Colon (tissue), 2 donors: ENCODE results near the gene COPZ1.

ENCODE experiments used
- FAIRE-seq: peaks from 2 replicates; lab custom pipeline; 2012; peaks lifted over from hg19 to GRCh38; lab: Jason Lieb, UNC
- donor health status: control.
- donor health status: control.

Gene COPZ1

GRCh38 chr12:54377797-54378515 is 53.0 kb downstream of the COPZ1 start:
- FAIRE-seq: no peak

DNA sequence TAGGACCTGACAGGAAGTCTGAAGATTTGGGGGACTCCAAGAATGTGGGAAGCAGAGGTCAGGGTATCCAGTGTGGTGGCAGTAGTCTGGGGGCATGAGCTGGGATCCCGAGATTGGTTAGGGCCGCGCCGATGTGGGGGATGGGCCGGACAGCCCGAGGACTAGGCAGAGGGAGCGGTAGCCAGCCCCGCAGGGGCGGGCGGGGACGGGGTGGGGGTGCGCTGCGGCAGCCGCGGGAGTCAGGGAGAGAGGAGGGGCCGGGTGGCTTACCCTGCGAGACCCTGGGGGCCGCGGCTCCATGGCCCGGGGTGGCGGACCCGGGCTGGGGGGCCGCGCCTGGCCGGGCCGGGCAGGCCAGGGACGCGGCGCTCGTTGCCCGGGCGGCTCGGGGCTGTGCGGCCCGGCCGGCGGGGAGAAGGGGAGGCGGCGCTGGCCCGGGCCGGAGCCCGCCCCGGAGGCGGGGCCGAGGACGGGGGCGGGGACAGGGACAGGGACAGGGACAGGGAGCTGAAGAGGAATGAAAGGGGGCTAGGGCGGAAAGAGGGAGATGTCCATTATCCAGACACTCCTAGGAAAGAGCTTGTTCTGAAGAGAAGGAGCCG is 54.0 kb downstream of the COPZ1 start:
- no peak for FAIRE-seq

DNA sequence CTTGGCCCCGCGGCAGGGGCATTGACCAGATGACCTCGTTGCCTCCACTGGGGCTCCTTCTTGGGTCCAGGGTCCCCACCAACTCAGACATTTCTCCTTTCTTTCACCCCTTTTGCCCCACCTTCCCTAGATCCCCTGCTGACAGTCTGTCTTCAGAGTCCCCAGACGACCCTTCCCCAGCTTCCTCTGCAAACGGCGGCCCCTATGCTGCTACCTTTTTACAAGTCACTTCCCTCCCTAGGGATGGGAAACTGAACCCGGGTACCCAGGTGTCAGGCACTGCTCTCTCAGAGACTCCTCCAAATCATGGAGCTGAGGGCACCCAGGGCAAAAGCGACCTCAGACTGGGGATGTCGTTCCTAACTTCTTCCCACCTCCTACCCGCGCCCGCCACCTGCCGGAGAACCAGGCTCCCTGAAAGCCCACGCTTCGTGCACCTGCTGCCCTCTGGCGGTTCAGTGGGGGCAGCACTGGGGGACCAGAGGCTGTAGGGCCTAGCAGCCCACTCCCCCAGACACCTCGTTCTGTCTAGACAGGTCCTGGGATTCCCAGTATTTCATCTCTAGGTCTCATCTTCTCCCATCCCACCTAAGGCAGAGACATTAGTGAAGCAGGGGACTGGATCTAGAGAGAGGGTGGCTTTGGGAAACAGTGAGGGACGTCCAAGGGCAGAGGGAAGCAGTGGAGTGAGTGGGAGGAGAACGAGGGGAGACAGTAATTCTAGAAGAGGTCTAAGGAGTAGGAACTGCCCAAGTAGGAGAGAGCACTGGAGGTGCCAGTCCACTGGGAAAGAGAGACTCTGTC is 54.7 kb downstream of the COPZ1 start:
- FAIRE-seq: no peak

DNA sequence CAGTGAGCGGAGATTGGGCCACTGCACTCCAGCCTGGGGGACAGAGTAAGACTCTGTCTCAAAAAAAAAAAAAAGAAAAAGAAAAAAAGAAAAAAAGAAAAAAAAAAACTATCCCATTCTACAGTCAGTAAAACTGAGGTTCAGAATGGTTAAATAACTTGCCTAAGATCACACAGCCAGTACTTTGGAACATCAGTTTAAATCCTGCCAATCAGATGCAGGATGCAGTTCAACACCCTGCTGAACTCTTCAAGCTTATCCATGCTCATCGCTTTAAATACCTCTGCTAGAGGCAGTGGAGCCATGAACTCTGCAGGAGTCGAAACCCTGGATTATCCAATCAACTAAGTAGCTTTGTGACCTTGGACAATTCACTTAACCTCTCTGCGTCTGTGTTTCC is 56.2 kb downstream of the COPZ1 start:
- no peak for FAIRE-seq

DNA sequence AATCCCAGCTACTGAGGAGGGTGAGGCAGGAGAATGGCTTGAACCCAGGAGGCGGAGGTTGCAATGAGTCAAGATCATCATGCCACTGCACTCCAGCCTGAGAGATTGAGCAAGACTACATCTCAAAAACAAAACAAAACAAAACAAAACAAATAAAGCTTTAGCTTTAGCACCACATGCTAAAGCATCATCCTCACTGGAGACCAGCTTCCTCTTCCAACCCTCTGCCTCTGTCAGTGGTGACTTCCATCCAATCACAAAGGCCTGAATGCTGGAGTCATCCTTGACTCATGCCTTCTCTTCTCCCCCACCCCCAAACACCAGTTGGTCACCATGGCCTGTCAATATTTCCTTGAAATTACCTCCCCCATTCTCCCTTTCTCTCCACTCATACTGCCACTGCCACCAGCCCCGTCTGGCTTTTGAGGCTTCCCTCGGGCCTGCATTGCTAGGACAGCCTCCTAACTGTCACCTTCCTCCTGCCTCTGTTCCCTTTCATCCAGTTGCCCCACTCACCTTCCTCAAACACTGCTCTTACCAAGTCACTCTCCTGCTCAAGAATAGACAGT is 58.2 kb downstream of the COPZ1 start:
- no peak for FAIRE-seq

GRCh38 chr12:54384591-54385041 is 59.7 kb downstream of the COPZ1 start, which contains the start of gene ZNF385A:
ZNF385A (minus strand) TSS chr12:54384733; CDS start chr12:54384514, 219 bp downstream.
- FAIRE-seq: no peak

- FAIRE-seq: no peak
Observed at GRCh38 chr12:54385251-54385914, 60.5 kb downstream of the COPZ1 start.

GRCh38 chr12:54386403-54387113 is 61.6 kb downstream of the COPZ1 start:
- FAIRE-seq: no peak

- no peak for FAIRE-seq
Observed at GRCh38 chr12:54387114-54387467, 62.2 kb downstream of the COPZ1 start.

DNA sequence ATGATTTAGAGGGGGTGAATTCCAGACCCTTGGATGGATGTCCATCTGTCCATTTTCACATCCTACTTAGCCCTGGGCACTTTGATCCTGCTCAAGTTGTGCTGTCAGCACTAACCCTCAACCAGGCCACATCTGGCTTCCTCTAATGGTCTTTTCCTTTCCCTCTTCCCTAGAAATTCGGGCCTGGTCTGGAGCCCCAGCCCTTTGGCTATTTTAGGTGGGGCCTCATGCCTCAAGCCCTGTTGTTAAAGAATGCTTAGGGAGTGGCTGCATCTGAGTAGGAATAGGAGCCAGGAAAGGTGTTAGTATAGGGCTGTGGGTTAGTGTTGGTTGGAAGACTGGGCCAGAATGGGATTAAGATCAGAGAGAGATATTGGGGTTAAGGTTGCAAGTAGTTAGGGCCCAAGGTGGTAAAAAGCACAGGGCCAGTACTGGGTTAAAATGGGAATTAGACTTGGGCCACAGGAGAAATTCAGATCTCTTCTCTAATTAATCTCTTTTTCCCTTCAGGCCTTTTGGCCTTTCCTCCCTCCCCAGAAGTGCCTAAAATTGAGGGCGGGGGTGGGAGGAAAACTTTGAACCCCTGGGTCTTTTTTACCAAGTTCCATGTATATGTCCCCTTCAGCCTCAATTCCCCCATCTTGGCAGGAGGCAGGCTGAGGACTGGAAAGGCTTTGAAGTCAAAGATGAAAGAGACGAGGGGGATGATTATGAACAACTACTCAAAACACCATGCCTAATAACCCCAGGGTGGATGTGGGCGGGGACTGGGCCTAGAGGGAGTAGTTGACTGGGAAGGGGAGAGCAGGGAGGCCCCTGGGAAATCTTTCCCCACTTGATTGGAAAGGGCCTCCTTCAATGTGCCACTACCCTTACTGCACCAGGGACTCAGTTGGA is 63.6 kb downstream of the COPZ1 start:
- no peak for FAIRE-seq

GRCh38 chr12:54389134-54389508 is 64.2 kb downstream of the COPZ1 start:
- no peak for FAIRE-seq

- FAIRE-seq: no peak
Observed at GRCh38 chr12:54389607-54390175, 64.8 kb downstream of the COPZ1 start.

- no peak for FAIRE-seq
Observed at GRCh38 chr12:54390176-54390667, 65.3 kb downstream of the COPZ1 start.

DNA sequence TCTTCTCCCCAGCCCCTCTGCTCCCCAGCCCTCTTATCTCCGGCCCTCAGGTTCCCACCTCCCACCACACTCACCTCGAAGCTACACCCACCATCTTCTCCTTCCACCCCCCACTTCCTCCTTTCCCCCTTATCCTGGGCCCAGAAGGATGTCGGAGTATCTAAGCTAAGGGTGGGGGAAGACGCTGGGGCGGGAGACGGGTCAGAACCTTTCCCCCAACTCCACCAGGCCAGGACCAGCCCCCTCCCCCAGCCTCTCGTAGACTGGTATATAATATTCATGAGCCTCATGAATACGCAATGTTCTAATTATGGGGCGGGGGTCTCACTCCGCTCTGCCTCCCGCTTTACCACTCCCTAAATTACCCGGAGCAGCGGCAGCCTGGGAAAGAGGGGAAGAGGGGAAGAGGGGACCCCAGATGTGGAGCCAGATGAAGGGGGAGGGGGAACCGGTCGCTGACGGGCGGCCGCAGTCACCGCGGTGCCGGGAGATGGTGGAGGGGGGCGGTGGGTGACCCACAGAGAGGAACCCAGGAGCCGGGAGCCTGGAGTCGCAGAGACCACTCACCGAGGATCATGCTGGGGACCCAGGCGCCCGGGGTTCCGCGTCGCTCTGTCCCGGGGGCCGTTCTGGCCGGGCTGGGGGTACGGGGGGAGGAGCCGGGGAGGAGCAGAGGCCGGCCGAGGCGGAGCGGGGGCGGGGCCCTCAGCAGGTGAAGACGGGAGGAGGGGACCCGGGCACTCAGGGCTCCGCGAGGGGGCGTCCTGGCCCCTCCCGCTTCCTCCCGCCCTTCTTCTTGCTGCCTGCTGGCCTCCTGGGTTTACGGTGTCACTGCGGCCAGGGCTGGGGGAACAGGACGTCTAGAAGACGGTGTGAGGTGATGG is 66.0 kb downstream of the COPZ1 start:
- FAIRE-seq: no peak

DNA sequence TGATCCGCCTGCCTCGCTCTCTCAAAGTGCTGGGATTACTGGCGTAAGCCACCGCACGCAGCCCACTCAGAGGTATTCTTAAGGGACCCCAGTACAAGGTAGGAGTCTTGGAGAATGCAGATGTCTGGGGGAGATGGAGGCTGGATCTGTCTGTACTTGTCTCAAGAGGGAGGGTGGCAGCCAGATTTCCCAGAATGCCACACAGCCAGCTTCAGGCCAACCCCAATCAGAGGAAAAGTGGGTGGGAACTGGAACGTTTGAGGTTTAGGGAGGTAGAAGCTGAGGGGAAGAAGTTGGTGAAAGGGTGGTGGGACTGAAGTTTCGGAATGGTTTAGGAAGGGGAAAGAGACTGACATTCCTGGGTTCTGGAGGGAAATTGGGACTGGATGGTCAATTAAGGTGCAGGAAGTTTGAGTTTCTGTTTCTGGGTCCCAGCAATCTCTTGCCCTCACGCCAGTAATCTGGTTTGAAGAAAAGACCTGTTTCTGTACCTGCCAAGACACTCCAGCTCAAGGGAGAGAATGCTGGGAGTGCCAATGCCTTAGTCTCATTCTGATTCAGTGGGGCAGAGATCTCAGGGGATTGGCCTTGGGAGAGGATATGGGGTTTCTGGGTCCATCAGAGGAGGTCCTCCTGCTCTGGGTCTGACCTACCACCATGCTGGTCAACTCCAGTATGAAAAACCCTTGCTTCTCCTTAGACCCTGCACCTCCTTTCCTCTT is 67.7 kb downstream of the COPZ1 start:
- no peak for FAIRE-seq

DNA sequence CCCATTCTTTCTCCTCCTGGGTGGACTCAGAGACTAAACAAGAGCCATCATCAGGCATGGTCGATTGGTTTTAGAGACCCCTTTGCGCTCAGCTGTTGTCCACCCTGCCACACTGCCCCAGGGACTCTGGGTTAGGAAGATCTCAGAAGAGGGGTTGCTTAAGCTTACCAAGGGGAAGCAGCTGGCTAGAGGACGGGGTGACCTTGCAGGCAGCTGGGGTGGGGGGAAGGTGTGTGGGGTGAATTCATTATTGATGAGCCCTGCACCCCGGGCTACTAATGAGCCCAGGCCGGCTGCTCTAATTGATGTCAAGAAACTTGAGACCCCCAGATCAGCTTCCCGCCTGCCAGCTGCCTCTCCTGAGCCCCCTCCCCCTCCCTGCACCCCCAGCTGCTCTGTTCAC is 68.3 kb downstream of the COPZ1 start:
- no peak for FAIRE-seq

DNA sequence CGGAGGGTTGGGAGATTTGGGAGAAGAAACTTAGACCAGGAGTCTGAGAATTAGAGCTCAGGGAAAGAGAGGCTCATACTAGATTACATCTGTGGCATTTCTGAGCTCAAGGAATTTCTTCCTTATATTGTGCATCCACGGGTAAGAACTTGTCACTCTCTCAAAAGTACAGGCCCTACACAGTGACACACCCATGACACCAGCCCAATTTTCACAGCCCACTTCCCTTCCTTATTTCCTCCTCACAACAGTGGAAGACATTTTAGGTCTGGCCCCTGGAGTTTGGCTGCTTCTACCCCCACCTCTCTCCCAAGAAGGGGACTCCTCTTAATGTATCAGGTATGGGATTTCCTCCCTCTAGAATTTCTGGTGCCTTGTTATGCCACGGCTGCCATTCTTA is 68.8 kb downstream of the COPZ1 start:
- FAIRE-seq: no peak

GRCh38 chr12:54394281-54394719 is 69.4 kb downstream of the COPZ1 start:
- FAIRE-seq: no peak
